Upper lobe of left lung (tissue), 6 donors: Measurements from ENCODE around the gene IFT74. TPM values are rescaled to one million over a fixed set of nuclear protein-coding genes. Genes with fewer than 3 reads are reported as not detected.

Experiments used
- ATAC-seq, 2 donors: fragments of 200-7000 bp; cut with Tn5 transposase; one replicate each; pipeline ENCODE4 v1.9.1; 2022; ENCODE audit warnings: mild to moderate bottlenecking in 2 of 2, moderate library complexity in 2 of 2; ENCODE audit not compliant: low FRiP score in 2 of 2
- DNase-seq, 2 donors: peaks; one replicate each; pipeline ENCODE4 v3.0.0-alpha.2; 2019 to 2020
- H3K27ac ChIP-seq, 4 donors: fragments of 200-600 bp; sonication (generic); one replicate each; pipeline ENCODE4 v1.5.1; 2016 to 2019
- H3K27me3 ChIP-seq, 4 donors: fragments of 200-600 bp; sonication (generic); one replicate each; pipeline ENCODE4 v1.5.1; 2017 to 2019
- H3K36me3 ChIP-seq, 4 donors: fragments of 200-600 bp; sonication (generic); one replicate each; pipeline ENCODE4 v1.5.1; 2016 to 2019
- H3K4me1 ChIP-seq, 4 donors: fragments of 200-600 bp; sonication (generic); one replicate each; pipeline ENCODE4 v1.5.1; 2018 to 2019
- H3K4me3 ChIP-seq, 4 donors: fragments of 200-600 bp; sonication (generic); one replicate each; pipeline ENCODE4 v1.5.1; 2017 to 2019; ENCODE audit warnings: mild to moderate bottlenecking in 2 of 4, moderate library complexity in 1 of 4
- H3K9me3 ChIP-seq, 4 donors: fragments of 200-600 bp; sonication (generic); one replicate each; pipeline ENCODE4 v1.5.1; 2018 to 2019
- CTCF ChIP-seq, 6 experiments: fragments of 450-650 bp in 4 of 6; fragments of 200-600 bp in 2 of 6; sonication (generic) in 2 of 6; IDR thresholded peaks; one replicate each; pipeline ENCODE4 v1.5.1; 2016 to 2019; ENCODE audit warnings: antibody characterized with exemption in 6 of 6
- EP300 ChIP-seq, 4 donors: sonication (generic); formaldehyde crosslinking; IDR thresholded peaks; one replicate each; pipeline ENCODE4 v1.5.1; 2017; ENCODE audit warnings: antibody characterized with exemption in 4 of 4, control low read depth in 2 of 4
- POLR2A ChIP-seq, 4 donors: fragments of 450-650 bp; IDR thresholded peaks; one replicate each; pipeline ENCODE4 v1.5.1; 2016 to 2017; ENCODE audit warnings: antibody characterized with exemption in 4 of 4, mild to moderate bottlenecking in 2 of 4
- POLR2AphosphoS5 ChIP-seq, 2 donors: sonication (generic); formaldehyde crosslinking; IDR thresholded peaks; one replicate each; pipeline ENCODE4 v1.5.1; 2017; ENCODE audit warnings: antibody characterized with exemption in 2 of 2
- WGBS, 2 donors: methylation state at CpG; one replicate each; pipeline ENCODE4 v1.1.5; 2017 to 2018; 5-methylcytosine and 5-hydroxymethylcytosine counted together
- total RNA-seq, 6 donors: library from RNA; depleted of rRNA in 4 of 6; stranded (reverse); fragments of >200 nt in 4 of 6; gene quantifications; one replicate each; pipeline versions ENCODE4 v1.1.0 to v1.2.1, GENCODE V29; 2016 to 2021
- donor health status: DM: no; HTN: no; CAD: no; lungs with moderate emphysema.
- donor health status: DM: no; HTN: yes; CAD: no; lungs with severe emphysema.

Gene IFT74
- total RNA-seq, 6 donors from 2014 or later, result 7.3 to 33.5 (median 10.8) TPM

- no peak for DNase-seq
- H3K4me1 ChIP-seq, result no peaks in the 10 kb centered on the region
- H3K27me3 ChIP-seq, result no peaks in the 10 kb centered on the region
- H3K36me3 ChIP-seq, result peaks cover 4 to 35% (median 10%) of the 10 kb centered on the region in 4 donors
- WGBS, 2 donors, result 48 to 55% methylated on average over 1 of the region's 1 CpG
- no peak overlapping the region for H3K4me3 ChIP-seq
- TF ChIP-seq POLR2AphosphoS5 (IDR thresholded peaks at IDR 0.05) (no peak), POLR2A (IDR thresholded peaks at IDR 0.05) (no peak), CTCF (IDR thresholded peaks at IDR 0.05) (no peak), EP300 (IDR thresholded peaks at IDR 0.05) (no peak)
- no peak for ATAC-seq
- no peak overlapping the region for H3K27ac ChIP-seq
- H3K9me3 ChIP-seq, result no peaks in the 10 kb centered on the region
These were observed 27.1 kb downstream of the IFT74 start for GRCh38 chr9:26983340-26983739.

GRCh38 chr9:26995810-26996209 lies 39.6 kb downstream of the IFT74 start:
- Histone ChIP-seq H3K4me3 (no peak overlapping the region), H3K36me3 (peaks cover 0 to 15% (median under 1%) of the 10 kb centered on the region in 4 donors), H3K4me1 (no peaks in the 10 kb centered on the region), H3K27ac (no peak overlapping the region), H3K27me3 (no peaks in the 10 kb centered on the region), H3K9me3 (no peaks in the 10 kb centered on the region)
- ATAC-seq (no peak), DNase-seq (no peak)
- TF ChIP-seq CTCF (IDR thresholded peaks at IDR 0.05), result no peak
- TF ChIP-seq POLR2AphosphoS5 (IDR thresholded peaks at IDR 0.05), result no peak
- WGBS, 2 donors, result 89 to 90% methylated on average over 2 of the region's 2 CpGs

GRCh38 chr9:27003426-27004077 lies 47.3 kb downstream of the IFT74 start:
- DNase-seq (no peak), ATAC-seq (no peak)
- Histone ChIP-seq H3K4me3 (no peak overlapping the region), H3K9me3 (no peaks in the 10 kb centered on the region), H3K27ac (no peak overlapping the region), H3K27me3 (no peaks in the 10 kb centered on the region), H3K36me3 (peaks cover 0 to 2% (median 0%) of the 10 kb centered on the region in 4 donors), H3K4me1 (no peaks in the 10 kb centered on the region)
- TF ChIP-seq POLR2A (IDR thresholded peaks at IDR 0.05), result no peak
- 84 to 89% methylated on average over 3 of the region's 3 CpGs for WGBS, 2 donors

GRCh38 chr9:27005491-27005890 lies 49.3 kb downstream of the IFT74 start, which contains the start of gene LRRC19:
Gene LRRC19 (minus strand): TSS chr9:27005672. CDS start chr9:26999694, 5,978 bp downstream.
- WGBS, 2 donors, result 87 to 90% methylated on average over 3 of the region's 3 CpGs
- no peak for TF ChIP-seq EP300 (IDR thresholded peaks at IDR 0.05)
- no peak for TF ChIP-seq POLR2AphosphoS5 (IDR thresholded peaks at IDR 0.05)
- H3K27ac ChIP-seq, result no peak within 1 kb of the TSS
- no peak within 1 kb of the TSS for H3K4me3 ChIP-seq
- H3K27me3 ChIP-seq, result no peaks in the 10 kb centered on the region
- no peak for ATAC-seq
- H3K9me3 ChIP-seq, result no peaks in the 10 kb centered on the region
- H3K36me3 ChIP-seq, result peaks cover 0 to 3% (median 0%) of the 10 kb centered on the region in 4 donors
- H3K4me1 ChIP-seq, result no peaks in the 10 kb centered on the region
- no peak for DNase-seq

- no peaks in the 10 kb centered on the region for H3K27me3 ChIP-seq
- H3K4me3 ChIP-seq, result no peak overlapping the region
- no peaks in the 10 kb centered on the region for H3K9me3 ChIP-seq
- DNase-seq (no peak), ATAC-seq (no peak)
- no peaks in the 10 kb centered on the region for H3K4me1 ChIP-seq
- no peak overlapping the region for H3K27ac ChIP-seq
- H3K36me3 ChIP-seq, result peaks cover 0 to 52% (median 12%) of the 10 kb centered on the region in 4 donors
- no peak for TF ChIP-seq CTCF (IDR thresholded peaks at IDR 0.05)
- no peak for TF ChIP-seq EP300 (IDR thresholded peaks at IDR 0.05)
- no peak for TF ChIP-seq POLR2AphosphoS5 (IDR thresholded peaks at IDR 0.05)
- no peak for TF ChIP-seq POLR2A (IDR thresholded peaks at IDR 0.05)
These were observed 63.4 kb downstream of the IFT74 start for GRCh38 chr9:27019589-27019988.

GRCh38 chr9:27022920-27023319 lies 66.7 kb downstream of the IFT74 start:
- WGBS, 2 donors, result 97 to 100% methylated on average over 5 of the region's 5 CpGs
- DNase-seq, result no peak
- Histone ChIP-seq H3K36me3 (peaks cover 0 to 38% (median 7%) of the 10 kb centered on the region in 4 donors), H3K27me3 (no peaks in the 10 kb centered on the region), H3K4me1 (no peaks in the 10 kb centered on the region), H3K9me3 (no peaks in the 10 kb centered on the region), H3K4me3 (no peak overlapping the region), H3K27ac (no peak overlapping the region)
- no peak for ATAC-seq
- TF ChIP-seq EP300 (IDR thresholded peaks at IDR 0.05), result no peak
- TF ChIP-seq POLR2A (IDR thresholded peaks at IDR 0.05), result no peak
- TF ChIP-seq CTCF (IDR thresholded peaks at IDR 0.05), result no peak
